ENCODE results near the gene NRP2.
A peak's percentile ranks its signal among the peaks of the same experiment; 100 is the strongest.

NRP2 gene, protein sequence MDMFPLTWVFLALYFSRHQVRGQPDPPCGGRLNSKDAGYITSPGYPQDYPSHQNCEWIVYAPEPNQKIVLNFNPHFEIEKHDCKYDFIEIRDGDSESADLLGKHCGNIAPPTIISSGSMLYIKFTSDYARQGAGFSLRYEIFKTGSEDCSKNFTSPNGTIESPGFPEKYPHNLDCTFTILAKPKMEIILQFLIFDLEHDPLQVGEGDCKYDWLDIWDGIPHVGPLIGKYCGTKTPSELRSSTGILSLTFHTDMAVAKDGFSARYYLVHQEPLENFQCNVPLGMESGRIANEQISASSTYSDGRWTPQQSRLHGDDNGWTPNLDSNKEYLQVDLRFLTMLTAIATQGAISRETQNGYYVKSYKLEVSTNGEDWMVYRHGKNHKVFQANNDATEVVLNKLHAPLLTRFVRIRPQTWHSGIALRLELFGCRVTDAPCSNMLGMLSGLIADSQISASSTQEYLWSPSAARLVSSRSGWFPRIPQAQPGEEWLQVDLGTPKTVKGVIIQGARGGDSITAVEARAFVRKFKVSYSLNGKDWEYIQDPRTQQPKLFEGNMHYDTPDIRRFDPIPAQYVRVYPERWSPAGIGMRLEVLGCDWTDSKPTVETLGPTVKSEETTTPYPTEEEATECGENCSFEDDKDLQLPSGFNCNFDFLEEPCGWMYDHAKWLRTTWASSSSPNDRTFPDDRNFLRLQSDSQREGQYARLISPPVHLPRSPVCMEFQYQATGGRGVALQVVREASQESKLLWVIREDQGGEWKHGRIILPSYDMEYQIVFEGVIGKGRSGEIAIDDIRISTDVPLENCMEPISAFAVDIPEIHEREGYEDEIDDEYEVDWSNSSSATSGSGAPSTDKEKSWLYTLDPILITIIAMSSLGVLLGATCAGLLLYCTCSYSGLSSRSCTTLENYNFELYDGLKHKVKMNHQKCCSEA

DNA sequence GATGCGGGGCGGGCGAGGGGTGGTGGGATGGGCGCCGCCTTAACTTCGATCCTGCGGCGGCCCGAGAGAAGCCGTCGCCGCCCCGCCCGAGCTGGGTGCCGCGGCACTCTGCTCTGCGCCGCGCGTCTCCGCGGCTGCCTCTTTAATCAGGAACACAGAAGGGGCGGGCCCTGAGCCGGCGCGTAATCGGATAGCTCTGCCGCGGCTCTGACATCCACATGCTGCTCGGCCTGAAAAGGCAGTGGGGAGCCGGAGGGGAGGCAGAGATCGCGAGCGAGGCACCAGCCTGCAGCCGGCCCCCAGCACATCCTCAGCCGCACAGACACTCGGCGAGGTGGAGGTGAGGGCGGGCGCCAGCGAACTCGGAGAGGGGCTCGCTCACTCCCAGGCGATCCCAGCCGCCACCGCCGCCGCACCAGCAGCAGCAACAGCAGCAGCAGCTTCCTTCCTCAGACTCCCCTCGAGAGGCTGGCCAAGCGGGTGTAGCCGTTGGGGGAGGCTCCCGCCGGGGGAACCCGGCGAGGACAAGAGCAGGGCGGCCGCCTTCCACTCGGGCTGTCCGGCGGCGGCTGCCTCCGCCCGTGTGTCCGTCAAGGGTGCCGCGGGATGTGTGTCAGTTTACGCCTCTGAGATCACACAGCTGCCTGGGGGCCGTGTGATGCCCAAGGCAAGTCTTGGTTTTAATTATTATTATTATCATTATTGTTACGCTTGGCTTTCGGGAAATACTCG is at the start of gene NRP2:
TSS of gene NRP2 (plus strand) at position 263 of the 732 bp plus-strand sequence. CDS start 790 bp downstream, outside the sequence.
- H3K9me3 ChIP-seq (ENCODE audit: insufficient read depth, low read length): no peaks in the 10 kb centered on the region
- H3K4me3 ChIP-seq (ENCODE audit: insufficient read length, low read depth): peak within 1 kb of the TSS; percentile 78
- peaks cover 26% of the 10 kb centered on the region for H3K36me3 ChIP-seq (ENCODE audit: insufficient read depth, insufficient read length, low read length)
- peaks cover 4% of the 10 kb centered on the region for H3K27me3 ChIP-seq (ENCODE audit: insufficient read depth, insufficient read length)
- peaks cover 12% of the 10 kb centered on the region for H3K4me1 ChIP-seq (ENCODE audit: insufficient read depth, insufficient read length)
- TF ChIP-seq SUZ12 (IDR thresholded peaks at IDR 0.05; ENCODE audit: extremely low read depth, insufficient read depth, insufficient read length) (no peak), ZNF274 (IDR thresholded peaks at IDR 0.05; ENCODE audit: low read depth, low read length) (no peak), YY1 (IDR thresholded peaks at IDR 0.05; ENCODE audit: insufficient read depth, insufficient read length) (no peak)
- DNase-seq (ENCODE audit: low read depth, low spot score): peak; percentile 87
- H3K9ac ChIP-seq (ENCODE audit: insufficient read length, low read depth): peak within 1 kb of the TSS; percentile 93

DNA sequence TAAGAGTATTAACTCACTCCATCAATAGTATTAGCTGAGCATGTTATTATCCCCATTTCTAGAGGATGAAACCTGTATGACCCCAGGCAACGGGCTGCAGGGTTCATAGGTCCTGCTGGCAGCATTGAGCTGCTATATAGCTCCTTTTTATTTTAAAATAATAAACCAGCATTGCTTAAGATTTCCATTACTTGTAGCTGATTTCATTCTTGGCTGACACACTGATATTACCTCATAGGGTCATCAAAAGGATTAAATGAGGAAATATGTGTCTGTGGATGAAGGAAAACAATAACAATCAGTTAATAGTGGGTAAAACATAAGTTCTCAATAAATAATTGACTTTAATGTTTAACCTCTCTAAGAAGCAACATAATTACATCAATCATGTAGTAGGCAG is 48.3 kb upstream of the NRP2 start:
- no peak for DNase-seq (ENCODE audit: low read depth, low spot score)
- H3K4me3 ChIP-seq (ENCODE audit: insufficient read length, low read depth): no peak overlapping the region
- H3K9me3 ChIP-seq (ENCODE audit: insufficient read depth, low read length): no peaks in the 10 kb centered on the region; the same call in 1 of the 2 replicates
- no peaks in the 10 kb centered on the region for H3K36me3 ChIP-seq (ENCODE audit: insufficient read depth, insufficient read length, low read length)
- H3K9ac ChIP-seq (ENCODE audit: insufficient read length, low read depth): no peak overlapping the region
- H3K27me3 ChIP-seq (ENCODE audit: insufficient read depth, insufficient read length): no peaks in the 10 kb centered on the region
- TF ChIP-seq YY1 (IDR thresholded peaks at IDR 0.05; ENCODE audit: insufficient read depth, insufficient read length): no peak
- TF ChIP-seq SUZ12 (IDR thresholded peaks at IDR 0.05; ENCODE audit: extremely low read depth, insufficient read depth, insufficient read length): no peak
- no peak for TF ChIP-seq ZNF274 (IDR thresholded peaks at IDR 0.05; ENCODE audit: low read depth, low read length)
- H3K4me1 ChIP-seq (ENCODE audit: insufficient read depth, insufficient read length): peaks cover 15% of the 10 kb centered on the region

DNA sequence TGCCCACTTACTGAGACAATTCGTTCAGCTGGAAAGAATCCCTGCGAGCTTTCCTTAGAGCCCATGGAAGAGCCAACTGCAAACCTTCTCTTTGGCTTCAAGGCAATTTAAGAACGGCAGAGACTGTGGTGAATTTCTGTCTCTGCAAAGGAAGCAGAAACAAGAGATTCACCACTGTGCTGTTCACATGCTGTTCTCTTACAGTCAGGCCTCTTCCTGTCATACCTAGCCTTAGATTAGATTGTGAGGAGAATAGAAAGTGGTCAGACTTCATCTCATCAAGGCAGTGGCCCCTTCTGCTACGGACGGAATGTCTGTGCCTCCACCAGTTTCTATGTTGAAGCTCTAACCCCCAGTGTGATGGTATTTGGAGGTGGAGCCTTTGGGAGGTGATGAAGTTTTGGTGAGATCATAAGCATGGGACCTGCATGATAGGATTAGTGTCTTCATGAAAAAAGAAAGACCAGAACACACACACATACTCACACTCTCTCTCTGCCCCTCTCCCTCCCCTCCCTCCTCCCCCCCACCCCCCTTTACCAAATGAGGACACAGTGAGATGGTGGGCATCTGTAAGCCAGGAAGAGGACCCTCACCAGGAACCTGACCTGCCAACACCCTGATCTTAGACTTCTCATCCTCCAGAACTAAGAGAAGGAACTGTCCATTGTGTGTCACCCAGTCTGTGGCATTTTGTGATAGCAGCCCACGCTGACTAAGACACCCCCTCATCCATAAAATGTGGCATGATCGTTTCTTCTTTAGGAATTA is 45.6 kb upstream of the NRP2 start:
- no peak overlapping the region for H3K9ac ChIP-seq (ENCODE audit: insufficient read length, low read depth)
- no peak overlapping the region for H3K4me3 ChIP-seq (ENCODE audit: insufficient read length, low read depth)
- no peaks in the 10 kb centered on the region for H3K36me3 ChIP-seq (ENCODE audit: insufficient read depth, insufficient read length, low read length)
- no peak for DNase-seq (ENCODE audit: low read depth, low spot score)
- TF ChIP-seq YY1 (IDR thresholded peaks at IDR 0.05; ENCODE audit: insufficient read depth, insufficient read length) (no peak), SUZ12 (IDR thresholded peaks at IDR 0.05; ENCODE audit: extremely low read depth, insufficient read depth, insufficient read length) (no peak), ZNF274 (IDR thresholded peaks at IDR 0.05; ENCODE audit: low read depth, low read length) (no peak)
- H3K27me3 ChIP-seq (ENCODE audit: insufficient read depth, insufficient read length): no peaks in the 10 kb centered on the region
- peaks cover 5% of the 10 kb centered on the region for H3K4me1 ChIP-seq (ENCODE audit: insufficient read depth, insufficient read length)
- peaks cover 8% of the 10 kb centered on the region; the same call in 1 of the 2 replicates for H3K9me3 ChIP-seq (ENCODE audit: insufficient read depth, low read length)

DNA sequence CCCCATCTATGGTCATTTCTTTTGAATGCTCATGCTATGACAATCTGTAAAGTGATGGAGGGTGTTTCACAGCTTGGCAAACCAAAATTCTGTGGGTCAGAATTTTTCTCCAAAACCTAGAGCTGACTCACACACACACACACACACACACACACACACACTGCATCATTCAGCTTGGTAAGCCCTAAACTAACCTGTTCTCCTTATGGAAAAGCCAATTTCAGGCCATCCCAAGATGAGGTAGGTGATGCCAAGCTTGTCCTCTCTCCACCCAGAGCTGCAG is 45.0 kb upstream of the NRP2 start:
- no peaks in the 10 kb centered on the region for H3K36me3 ChIP-seq (ENCODE audit: insufficient read depth, insufficient read length, low read length)
- no peak overlapping the region for H3K4me3 ChIP-seq (ENCODE audit: insufficient read length, low read depth)
- peaks cover 5% of the 10 kb centered on the region for H3K4me1 ChIP-seq (ENCODE audit: insufficient read depth, insufficient read length)
- H3K27me3 ChIP-seq (ENCODE audit: insufficient read depth, insufficient read length): no peaks in the 10 kb centered on the region
- TF ChIP-seq SUZ12 (IDR thresholded peaks at IDR 0.05; ENCODE audit: extremely low read depth, insufficient read depth, insufficient read length) (no peak), YY1 (IDR thresholded peaks at IDR 0.05; ENCODE audit: insufficient read depth, insufficient read length) (no peak), ZNF274 (IDR thresholded peaks at IDR 0.05; ENCODE audit: low read depth, low read length) (no peak)
- H3K9ac ChIP-seq (ENCODE audit: insufficient read length, low read depth): no peak overlapping the region
- DNase-seq (ENCODE audit: low read depth, low spot score): no peak
- H3K9me3 ChIP-seq (ENCODE audit: insufficient read depth, low read length): peaks cover 8% of the 10 kb centered on the region; the same call in 1 of the 2 replicates

DNA sequence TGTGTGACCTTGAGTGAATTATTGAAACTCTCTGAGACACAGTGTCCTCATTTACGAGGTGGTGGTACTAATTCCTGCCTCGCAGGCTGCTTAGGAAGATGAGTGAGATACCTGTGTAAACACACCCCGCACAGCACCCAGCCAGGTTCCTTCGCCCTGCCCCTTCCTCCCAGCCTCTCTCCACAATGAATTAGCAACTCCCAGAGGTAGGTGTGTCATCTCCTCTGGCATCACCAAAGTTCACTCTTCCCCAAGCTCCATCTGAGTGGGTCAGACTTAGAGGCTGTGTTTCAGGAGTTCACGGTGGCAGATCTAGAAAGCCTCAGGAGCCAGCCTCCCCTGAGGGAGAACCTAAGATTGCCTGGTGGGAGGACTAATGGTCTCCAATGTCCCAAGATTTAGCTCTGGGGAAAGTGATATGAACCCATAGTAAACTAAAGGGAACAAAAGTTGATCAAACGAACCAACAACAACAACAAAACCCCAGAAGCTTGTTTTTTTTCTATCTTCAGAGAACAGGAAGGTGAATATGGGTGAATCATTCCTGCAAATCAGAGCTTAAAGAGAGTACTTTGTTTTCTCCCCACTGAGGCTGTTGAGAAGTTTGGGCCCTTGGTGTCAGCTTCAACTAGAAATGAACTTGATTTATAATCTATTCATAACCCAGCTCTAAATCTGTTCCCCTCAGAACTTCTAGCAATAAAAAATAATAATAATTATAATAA is 44.4 kb upstream of the NRP2 start:
- no peaks in the 10 kb centered on the region for H3K36me3 ChIP-seq (ENCODE audit: insufficient read depth, insufficient read length, low read length)
- TF ChIP-seq SUZ12 (IDR thresholded peaks at IDR 0.05; ENCODE audit: extremely low read depth, insufficient read depth, insufficient read length): no peak
- no peak for TF ChIP-seq ZNF274 (IDR thresholded peaks at IDR 0.05; ENCODE audit: low read depth, low read length)
- TF ChIP-seq YY1 (IDR thresholded peaks at IDR 0.05; ENCODE audit: insufficient read depth, insufficient read length): no peak
- H3K4me3 ChIP-seq (ENCODE audit: insufficient read length, low read depth): no peak overlapping the region
- H3K9ac ChIP-seq (ENCODE audit: insufficient read length, low read depth): no peak overlapping the region
- no peaks in the 10 kb centered on the region for H3K27me3 ChIP-seq (ENCODE audit: insufficient read depth, insufficient read length)
- DNase-seq (ENCODE audit: low read depth, low spot score): no peak
- H3K4me1 ChIP-seq (ENCODE audit: insufficient read depth, insufficient read length): peaks cover 5% of the 10 kb centered on the region
- H3K9me3 ChIP-seq (ENCODE audit: insufficient read depth, low read length): peaks cover 8% of the 10 kb centered on the region; the same call in 1 of the 2 replicates

DNA sequence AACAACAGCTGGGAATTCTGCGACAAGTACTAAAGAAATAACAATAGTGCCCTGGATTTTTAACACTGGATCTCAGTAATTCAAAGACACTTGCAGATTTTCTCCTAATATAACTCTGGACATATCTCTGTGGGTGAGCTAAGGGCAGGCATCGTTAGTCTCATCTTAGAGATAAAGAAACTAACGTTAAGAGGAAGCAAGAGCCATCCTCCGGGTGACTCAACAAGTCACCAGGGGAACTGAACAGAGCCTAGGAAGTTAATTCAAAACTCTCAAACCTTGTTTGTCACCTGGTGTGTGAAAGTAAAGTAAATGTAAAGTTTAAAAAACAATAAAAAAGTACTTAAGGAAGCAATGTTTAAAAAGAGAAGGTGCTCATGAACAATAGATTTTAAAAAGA is 41.6 kb upstream of the NRP2 start:
- Histone ChIP-seq H3K4me1 (ENCODE audit: insufficient read depth, insufficient read length) (peaks cover 5% of the 10 kb centered on the region), H3K27me3 (ENCODE audit: insufficient read depth, insufficient read length) (no peaks in the 10 kb centered on the region), H3K4me3 (ENCODE audit: insufficient read length, low read depth) (no peak overlapping the region), H3K9ac (ENCODE audit: insufficient read length, low read depth) (no peak overlapping the region), H3K36me3 (ENCODE audit: insufficient read depth, insufficient read length, low read length) (no peaks in the 10 kb centered on the region), H3K9me3 (ENCODE audit: insufficient read depth, low read length) (peaks cover 8% of the 10 kb centered on the region; the same call in 1 of the 2 replicates)
- no peak for DNase-seq (ENCODE audit: low read depth, low spot score)
- TF ChIP-seq SUZ12 (IDR thresholded peaks at IDR 0.05; ENCODE audit: extremely low read depth, insufficient read depth, insufficient read length): no peak

All from NT2/D1 (cell line).